Hepatocyte (in vitro differentiated cells): ENCODE measurements around the gene TAS1R3. TPM values are rescaled to one million over a fixed set of nuclear protein-coding genes. Genes with fewer than 3 reads are reported as not detected.

Source experiments
- DNase-seq: peaks from one replicate; pipeline ENCODE4 v3.0.0-alpha.2; 2016; ENCODE audit warnings: low spot score
- H2AFZ ChIP-seq: fragments of 200-600 bp; sonication (generic); 2 replicates; pipeline ENCODE4 v1.6.0; 2016; ENCODE audit warnings: antibody characterized with exemption, mild to moderate bottlenecking
- H3K27ac ChIP-seq: fragments of 200-600 bp; sonication (generic); 2 replicates; pipeline ENCODE4 v1.5.1; 2016; ENCODE audit warnings: mild to moderate bottlenecking
- H3K27me3 ChIP-seq: fragments of 200-600 bp; sonication (generic); 2 replicates; pipeline ENCODE4 v1.6.1; 2016
- H3K36me3 ChIP-seq: fragments of 200-600 bp; sonication (generic); replicated peaks from 2 replicates; pipeline ENCODE4 v1.5.1; 2016; ENCODE audit warnings: low read depth; ENCODE audit not compliant: insufficient read depth
- H3K4me1 ChIP-seq: fragments of 200-600 bp; sonication (generic); 2 replicates; pipeline ENCODE4 v1.5.1; 2016; ENCODE audit warnings: mild to moderate bottlenecking, moderate library complexity; ENCODE audit not compliant: insufficient read depth
- H3K4me2 ChIP-seq: fragments of 200-600 bp; sonication (generic); 2 replicates; pipeline ENCODE4 v1.6.0; 2016
- H3K4me3 ChIP-seq: fragments of 200-600 bp; sonication (generic); 2 replicates; pipeline ENCODE4 v1.5.1; 2016; ENCODE audit warnings: mild to moderate bottlenecking
- H3K79me2 ChIP-seq: fragments of 200-600 bp; sonication (generic); 2 replicates; pipeline ENCODE4 v1.6.0; 2017; ENCODE audit warnings: mild to moderate bottlenecking
- H3K9me2 ChIP-seq: fragments of 200-600 bp; sonication (generic); replicated peaks from 2 replicates; pipeline ENCODE4 v1.6.0; 2017; ENCODE audit warnings: mild to moderate bottlenecking; ENCODE audit not compliant: insufficient read depth
- H3K9me3 ChIP-seq: fragments of 200-600 bp; sonication (generic); 2 replicates; pipeline ENCODE4 v1.5.1; 2016; ENCODE audit warnings: low read depth, mild to moderate bottlenecking
- H4K20me1 ChIP-seq: fragments of 200-600 bp; sonication (generic); 2 replicates; pipeline ENCODE4 v1.6.0; 2016; ENCODE audit warnings: mild to moderate bottlenecking; ENCODE audit not compliant: insufficient read depth, poor library complexity, severe bottlenecking
- EZH2 ChIP-seq: fragments of 200-600 bp; sonication (generic); IDR thresholded peaks from 2 replicates; pipeline ENCODE4 v1.6.1; 2016; ENCODE audit warnings: antibody characterized with exemption, mild to moderate bottlenecking, borderline replicate concordance
- EZH2phosphoT487 ChIP-seq: fragments of 200-600 bp; sonication (generic); IDR thresholded peaks from one replicate; pipeline ENCODE4 v1.6.1; 2018; ENCODE audit warnings: antibody characterized with exemption, mild to moderate bottlenecking, low read depth, moderate library complexity; ENCODE audit not compliant: unreplicated experiment, severe bottlenecking
- WGBS: methylation state at CpG from one replicate; pipeline ENCODE4 v1.1.6; 2016; ENCODE audit warnings: low lambda C conversion rate; ENCODE audit errors: missing lambda C conversion rate; 5-methylcytosine and 5-hydroxymethylcytosine counted together
- polyA plus RNA-seq: library from polyadenylated mRNA; unstranded; fragments of >200 nt; fragmentation: Nextera tagmentation; extraction: Ambion mirVana; gene quantifications from 2 replicates; pipeline ENCODE4 v1.2.1, GENCODE V29; 2016
- total RNA-seq: library from RNA; depleted of rRNA; stranded (reverse); fragments of >200 nt; gene quantifications from 2 replicates; pipeline ENCODE4 v1.2.3, GENCODE V29; 2014
- TF ChIP-seq, protein P1 (sequence below): fragments of 200-600 bp; sonication (generic); IDR thresholded peaks from 2 replicates; pipeline ENCODE4 v1.5.1; 2016; ENCODE audit warnings: antibody characterized with exemption, mild to moderate bottlenecking; ENCODE audit not compliant: poor library complexity

Gene TAS1R3
- total and polyA plus RNA-seq, 2 experiments from 2014 or later, result 0.17 to 0.42 TPM

DNA sequence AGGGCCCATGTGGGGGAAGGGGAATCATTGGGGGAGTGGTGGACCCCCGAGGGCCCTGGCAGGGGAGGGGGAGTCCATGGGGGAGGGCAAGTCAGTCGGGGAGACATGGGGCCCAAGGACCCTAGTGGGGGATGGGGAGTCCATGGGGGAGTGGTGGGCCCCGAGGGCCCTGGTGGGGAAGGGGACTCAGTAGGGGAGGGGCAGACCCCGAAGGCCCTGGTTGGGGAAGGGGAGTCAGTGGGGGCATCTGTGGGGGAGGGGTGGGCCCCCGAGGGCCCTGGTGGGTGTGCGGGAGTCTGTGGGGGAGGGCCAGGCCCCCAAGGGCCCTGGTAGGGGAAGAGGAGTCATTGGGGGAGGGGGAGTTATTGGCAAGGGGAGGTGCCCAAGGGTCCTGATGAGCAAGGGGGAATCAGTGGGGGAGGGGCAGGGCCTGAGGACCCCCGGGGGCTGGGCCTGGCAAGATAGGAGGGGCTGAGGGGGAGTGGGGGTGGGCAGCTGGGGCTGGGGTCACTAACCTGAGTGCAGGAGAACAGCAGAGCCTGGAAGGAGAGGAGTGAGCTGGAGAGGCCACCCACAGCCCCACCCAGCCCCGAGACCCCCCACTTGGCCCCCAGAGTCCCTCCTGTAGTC, 25.2 kb downstream of the TAS1R3 start:
- H3K79me2 ChIP-seq, result peaks cover 41% of the 10 kb centered on the region
- no peak for TF ChIP-seq EZH2phosphoT487
- TF ChIP-seq EZH2, result no peak
- TF ChIP-seq, protein P1, sequence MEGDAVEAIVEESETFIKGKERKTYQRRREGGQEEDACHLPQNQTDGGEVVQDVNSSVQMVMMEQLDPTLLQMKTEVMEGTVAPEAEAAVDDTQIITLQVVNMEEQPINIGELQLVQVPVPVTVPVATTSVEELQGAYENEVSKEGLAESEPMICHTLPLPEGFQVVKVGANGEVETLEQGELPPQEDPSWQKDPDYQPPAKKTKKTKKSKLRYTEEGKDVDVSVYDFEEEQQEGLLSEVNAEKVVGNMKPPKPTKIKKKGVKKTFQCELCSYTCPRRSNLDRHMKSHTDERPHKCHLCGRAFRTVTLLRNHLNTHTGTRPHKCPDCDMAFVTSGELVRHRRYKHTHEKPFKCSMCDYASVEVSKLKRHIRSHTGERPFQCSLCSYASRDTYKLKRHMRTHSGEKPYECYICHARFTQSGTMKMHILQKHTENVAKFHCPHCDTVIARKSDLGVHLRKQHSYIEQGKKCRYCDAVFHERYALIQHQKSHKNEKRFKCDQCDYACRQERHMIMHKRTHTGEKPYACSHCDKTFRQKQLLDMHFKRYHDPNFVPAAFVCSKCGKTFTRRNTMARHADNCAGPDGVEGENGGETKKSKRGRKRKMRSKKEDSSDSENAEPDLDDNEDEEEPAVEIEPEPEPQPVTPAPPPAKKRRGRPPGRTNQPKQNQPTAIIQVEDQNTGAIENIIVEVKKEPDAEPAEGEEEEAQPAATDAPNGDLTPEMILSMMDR, result no peak
- H3K27me3 ChIP-seq, result no peaks in the 10 kb centered on the region
- H3K9me2 ChIP-seq, result no peaks in the 10 kb centered on the region
- H3K4me2 ChIP-seq, result peak overlapping the region; percentile 90
- DNase-seq, result no peak
- H3K27ac ChIP-seq, result peak overlapping the region; percentile 97
- no CpG with 5 or more reads among the region's 8 CpGs for WGBS
- no peaks in the 10 kb centered on the region for H3K9me3 ChIP-seq
- H3K4me1 ChIP-seq, result peaks cover 55% of the 10 kb centered on the region
- peaks cover 16% of the 10 kb centered on the region for H4K20me1 ChIP-seq
- H3K4me3 ChIP-seq, result no peak overlapping the region
- H2AFZ ChIP-seq, result no peak overlapping the region
- no peaks in the 10 kb centered on the region for H3K36me3 ChIP-seq

DNA sequence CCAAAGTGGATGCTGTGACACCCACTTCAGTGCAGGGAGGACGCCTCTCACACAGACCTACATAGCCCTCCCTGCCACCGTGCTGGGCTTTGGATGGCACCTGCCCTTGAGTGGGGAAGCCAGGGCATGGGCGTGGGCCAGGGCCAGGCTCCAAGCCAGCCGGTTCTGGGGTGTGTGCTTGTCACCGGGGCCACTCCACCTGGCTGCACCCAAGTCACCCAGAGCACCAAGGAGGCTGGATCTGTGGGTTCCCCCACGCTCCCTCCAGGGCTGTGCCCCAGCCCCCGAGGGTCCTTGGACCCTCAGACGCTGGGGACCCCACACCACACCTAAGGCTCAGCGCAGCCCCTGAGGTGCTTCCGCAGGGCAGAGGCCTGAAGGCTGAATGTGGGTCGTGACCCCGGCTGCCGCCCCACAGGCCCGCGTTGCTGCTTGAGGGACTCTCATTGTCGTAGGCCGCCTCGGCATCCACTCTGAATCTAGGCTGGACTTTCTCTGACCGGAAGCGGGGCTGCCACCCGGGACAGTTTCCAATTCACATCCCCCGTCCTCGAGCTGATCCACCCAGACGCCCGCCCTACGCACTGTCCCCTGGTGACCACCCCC, 25.8 kb downstream of the TAS1R3 start:
- no peak for DNase-seq
- Histone ChIP-seq H3K4me1 (peaks cover 60% of the 10 kb centered on the region), H3K9me2 (no peaks in the 10 kb centered on the region), H2AFZ (no peak overlapping the region), H3K27ac (peak overlapping the region; percentile 97), H3K36me3 (no peaks in the 10 kb centered on the region), H3K4me2 (peak overlapping the region; percentile 90), H3K79me2 (peaks cover 41% of the 10 kb centered on the region), H3K9me3 (no peaks in the 10 kb centered on the region), H4K20me1 (peaks cover 16% of the 10 kb centered on the region), H3K27me3 (no peaks in the 10 kb centered on the region), H3K4me3 (peak overlapping the region; percentile 40)
- TF ChIP-seq EZH2phosphoT487 (no peak), EZH2 (no peak)
- TF ChIP-seq, protein P1, result no peak
- WGBS, result 62% methylated on average over 20 of the region's 26 CpGs

DNA sequence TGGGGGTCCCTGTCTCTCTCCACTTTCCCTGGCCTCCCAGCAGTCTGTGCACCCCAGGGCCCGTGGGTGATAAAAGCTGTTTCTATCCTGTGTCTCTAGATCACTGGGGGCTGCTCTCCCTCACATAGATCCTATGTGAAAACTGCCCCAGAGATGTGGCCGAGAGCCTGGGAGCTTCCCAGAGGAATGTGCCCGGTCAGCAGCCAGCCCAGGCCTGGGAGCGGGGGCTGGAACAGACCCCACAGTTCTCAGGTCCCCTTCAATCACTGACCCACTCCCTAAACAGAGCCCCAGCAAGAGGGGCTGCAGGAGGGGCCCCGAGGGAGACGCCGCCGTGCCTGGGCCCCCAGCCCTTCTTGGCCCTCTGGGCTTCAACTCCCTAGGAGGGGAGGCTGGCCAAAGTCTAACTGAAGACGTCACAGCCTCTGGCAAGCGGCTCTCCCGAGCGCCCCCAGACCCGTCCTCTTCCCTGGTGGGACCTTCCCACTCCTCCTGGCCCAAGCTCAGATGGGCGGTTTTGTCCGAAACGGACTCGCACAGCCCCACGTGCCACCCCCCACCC, 26.9 kb downstream of the TAS1R3 start:
- H3K4me1 ChIP-seq, result peaks cover 64% of the 10 kb centered on the region
- no peak overlapping the region for H2AFZ ChIP-seq
- no peaks in the 10 kb centered on the region for H3K27me3 ChIP-seq
- H3K9me3 ChIP-seq, result no peaks in the 10 kb centered on the region
- DNase-seq, result peak; percentile 74
- no peaks in the 10 kb centered on the region for H3K9me2 ChIP-seq
- H3K36me3 ChIP-seq, result no peaks in the 10 kb centered on the region
- H3K4me3 ChIP-seq, result peak overlapping the region; percentile 40
- TF ChIP-seq EZH2phosphoT487, result no peak
- TF ChIP-seq, protein P1, result no peak
- TF ChIP-seq EZH2, result no peak
- peak overlapping the region; percentile 90 for H3K4me2 ChIP-seq
- peaks cover 41% of the 10 kb centered on the region for H3K79me2 ChIP-seq
- WGBS, result 13% methylated on average over 14 of the region's 18 CpGs
- peaks cover 16% of the 10 kb centered on the region for H4K20me1 ChIP-seq
- peak overlapping the region; percentile 97 for H3K27ac ChIP-seq
